GM12801 (cell line): ENCODE data around the gene MACROD2.

Experiments
- TF ChIP-seq, protein P1 (sequence below): IDR thresholded peaks from one replicate; pipeline ENCODE4 v1.5.1; 2011; ENCODE audit warnings: control low read depth; ENCODE audit not compliant: insufficient read length; ENCODE audit errors: extremely low read depth

The MACROD2 gene

DNA sequence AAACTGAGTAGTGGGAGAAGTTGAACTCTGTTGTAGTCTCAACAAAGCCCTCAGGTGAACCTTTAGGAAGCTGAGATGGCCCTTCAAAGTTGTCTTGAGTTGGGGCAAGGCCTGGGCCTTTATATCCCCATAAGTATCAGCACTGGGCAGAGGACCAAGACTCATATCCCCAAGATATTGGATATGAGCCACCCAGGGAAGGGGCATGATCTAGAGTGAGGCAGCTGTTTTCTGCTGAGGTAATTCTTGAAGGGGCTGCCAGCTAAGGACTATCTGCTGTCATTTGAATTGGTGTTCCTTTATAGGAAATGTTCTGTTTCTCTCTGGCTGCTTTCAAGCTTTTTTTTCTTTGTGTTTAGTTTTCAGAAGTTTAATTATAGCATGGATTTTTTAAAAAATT, 482.8 kb downstream of the MACROD2 start:
- TF ChIP-seq, protein P1, sequence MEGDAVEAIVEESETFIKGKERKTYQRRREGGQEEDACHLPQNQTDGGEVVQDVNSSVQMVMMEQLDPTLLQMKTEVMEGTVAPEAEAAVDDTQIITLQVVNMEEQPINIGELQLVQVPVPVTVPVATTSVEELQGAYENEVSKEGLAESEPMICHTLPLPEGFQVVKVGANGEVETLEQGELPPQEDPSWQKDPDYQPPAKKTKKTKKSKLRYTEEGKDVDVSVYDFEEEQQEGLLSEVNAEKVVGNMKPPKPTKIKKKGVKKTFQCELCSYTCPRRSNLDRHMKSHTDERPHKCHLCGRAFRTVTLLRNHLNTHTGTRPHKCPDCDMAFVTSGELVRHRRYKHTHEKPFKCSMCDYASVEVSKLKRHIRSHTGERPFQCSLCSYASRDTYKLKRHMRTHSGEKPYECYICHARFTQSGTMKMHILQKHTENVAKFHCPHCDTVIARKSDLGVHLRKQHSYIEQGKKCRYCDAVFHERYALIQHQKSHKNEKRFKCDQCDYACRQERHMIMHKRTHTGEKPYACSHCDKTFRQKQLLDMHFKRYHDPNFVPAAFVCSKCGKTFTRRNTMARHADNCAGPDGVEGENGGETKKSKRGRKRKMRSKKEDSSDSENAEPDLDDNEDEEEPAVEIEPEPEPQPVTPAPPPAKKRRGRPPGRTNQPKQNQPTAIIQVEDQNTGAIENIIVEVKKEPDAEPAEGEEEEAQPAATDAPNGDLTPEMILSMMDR, result no peak

DNA sequence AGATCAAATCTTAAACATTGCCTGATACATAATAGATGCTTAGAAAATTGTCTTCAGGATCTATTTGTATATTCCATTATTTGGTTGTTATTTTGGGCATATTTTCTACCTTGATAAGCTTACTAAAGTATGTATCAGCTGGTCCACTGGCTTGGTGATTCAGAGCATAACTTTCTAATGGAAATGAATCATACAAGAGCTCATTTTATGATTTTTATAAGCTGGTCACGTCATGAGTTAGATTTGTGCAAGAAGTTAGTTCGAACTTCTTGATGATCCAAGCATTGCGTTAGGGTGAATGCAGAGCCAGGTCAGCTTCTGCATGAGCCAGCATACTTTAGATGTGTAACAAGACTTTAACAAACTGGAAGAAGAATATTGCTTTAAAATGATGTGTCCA, 486.5 kb downstream of the MACROD2 start:
- TF ChIP-seq, protein P1, result no peak

DNA sequence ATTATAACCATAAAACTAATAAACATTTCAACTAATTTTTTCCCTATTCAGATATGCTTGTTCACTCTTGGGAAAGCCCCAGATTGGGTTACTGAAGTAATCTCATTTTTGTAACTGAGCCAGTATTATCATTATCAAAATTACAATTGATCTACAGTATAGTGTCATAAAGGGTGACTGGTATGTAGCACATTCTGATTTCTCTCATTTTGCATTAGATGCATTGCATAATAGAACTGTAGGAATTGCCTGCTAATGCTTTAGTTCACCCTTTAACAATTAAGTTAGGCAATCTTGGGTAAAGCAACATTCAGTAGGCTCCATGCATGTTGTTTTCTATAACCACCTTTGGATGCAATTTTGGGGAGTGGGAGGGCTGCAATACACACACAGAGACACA, 492.9 kb downstream of the MACROD2 start:
- TF ChIP-seq, protein P1, result no peak

DNA sequence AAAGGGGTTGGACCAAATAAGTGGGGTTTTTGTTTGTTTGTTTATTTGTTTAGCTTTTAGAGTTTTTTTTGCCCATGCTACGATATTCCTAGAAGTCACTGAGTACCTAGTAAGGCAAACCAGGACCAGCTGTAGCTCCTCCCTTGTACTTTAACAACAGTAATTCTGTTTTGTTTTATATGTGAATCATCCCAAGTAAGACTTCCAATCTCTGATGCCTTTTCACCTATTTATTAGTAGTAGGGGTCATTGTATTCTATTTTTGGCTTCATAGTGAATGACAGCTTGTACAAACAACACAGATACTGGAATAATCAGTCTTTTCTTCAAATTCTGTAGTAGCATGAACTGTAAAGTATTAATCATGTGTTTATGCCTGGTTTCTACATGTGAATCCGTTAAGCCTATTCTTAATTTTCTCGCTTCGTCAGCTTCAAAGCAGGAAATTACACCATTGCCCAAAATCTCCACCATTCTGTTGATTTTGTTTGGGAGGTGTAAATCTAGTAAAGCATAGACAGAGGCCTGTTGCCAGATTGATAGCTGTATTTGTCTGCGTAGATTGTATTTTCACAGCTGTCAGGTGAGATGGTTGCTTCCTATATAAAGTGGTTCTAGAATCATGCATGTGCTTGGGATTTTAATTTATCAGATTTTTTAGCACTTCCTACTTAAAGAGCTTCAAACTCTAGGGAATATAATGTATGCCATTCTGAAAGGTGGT, 493.6 kb downstream of the MACROD2 start:
- TF ChIP-seq, protein P1, result no peak

DNA sequence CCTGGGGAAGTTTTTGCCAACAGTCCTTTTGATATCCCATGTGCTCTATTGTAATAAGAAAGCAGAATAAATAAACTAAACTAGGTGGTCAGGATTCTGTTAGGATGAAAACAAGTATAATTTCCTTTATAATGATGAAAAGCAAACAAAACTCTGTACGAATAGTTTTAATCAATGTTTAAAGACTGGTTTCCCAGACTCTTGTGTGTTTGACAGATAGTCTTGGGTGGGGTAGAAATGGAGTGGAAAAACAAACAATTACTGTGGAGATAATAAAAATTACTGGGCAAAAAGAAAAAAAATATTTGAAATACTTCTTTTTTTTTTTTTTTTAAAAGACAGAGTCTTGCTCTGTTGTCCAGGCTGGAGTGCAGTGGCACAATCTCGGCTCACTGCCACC, 494.2 kb downstream of the MACROD2 start:
- TF ChIP-seq, protein P1, result no peak

DNA sequence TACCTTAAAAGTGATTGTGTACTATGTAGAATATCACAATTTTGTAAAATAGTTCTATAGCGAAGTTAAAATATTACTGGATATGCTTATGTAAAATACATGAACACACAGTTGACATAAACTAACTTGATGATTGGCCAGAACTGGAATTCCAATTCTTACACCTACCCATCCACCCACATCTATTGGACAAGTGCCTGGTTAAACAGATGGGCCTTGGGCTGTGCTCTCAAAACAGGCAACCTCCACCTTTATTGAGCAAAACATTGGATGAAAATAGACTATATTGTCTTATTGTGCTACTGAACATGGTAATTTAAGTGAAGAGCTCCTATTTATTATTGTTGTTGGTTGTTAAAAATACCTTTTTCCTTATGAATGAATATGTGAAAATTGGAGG, 496.1 kb downstream of the MACROD2 start:
- TF ChIP-seq, protein P1, result no peak

DNA sequence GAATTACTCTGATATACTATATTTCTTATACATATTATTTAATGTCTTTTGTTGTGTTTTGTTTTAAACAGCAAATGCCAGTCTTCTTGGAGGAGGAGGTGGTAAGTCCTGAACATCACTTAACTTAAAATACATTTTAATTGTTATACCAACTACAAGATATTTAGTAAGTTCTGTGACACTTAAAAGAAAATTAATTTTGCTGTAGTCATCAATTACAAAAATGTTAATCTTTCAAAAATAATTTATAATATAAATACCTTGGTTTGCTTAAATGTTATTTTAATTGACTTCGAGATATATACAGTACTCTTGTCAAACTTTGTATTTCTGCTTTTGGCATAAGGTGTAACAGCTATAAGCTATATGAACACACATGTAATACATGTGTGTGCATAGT, 498.1 kb downstream of the MACROD2 start:
- TF ChIP-seq, protein P1, result no peak

DNA sequence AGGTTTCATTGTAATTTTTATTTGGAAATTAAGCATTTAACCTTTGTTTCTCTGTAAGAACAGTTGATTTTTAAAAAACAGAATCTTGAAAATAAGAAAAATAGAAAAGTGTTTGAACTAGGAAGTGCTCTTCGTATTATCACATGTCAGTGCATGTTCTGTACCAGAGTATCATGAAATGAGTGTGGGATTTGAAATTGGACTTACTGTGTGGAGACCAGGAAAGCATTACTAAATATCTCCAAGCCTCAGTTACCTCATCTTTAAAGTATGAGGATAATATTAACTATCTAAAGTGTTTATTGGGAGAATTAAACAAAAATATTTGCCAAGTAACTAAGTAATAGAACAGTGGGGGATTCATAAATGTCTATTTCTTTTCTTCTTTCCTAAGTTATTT, 499.0 kb downstream of the MACROD2 start:
- TF ChIP-seq, protein P1, result no peak
